A549 treated with RU486 at 1 μM for 4 hours (cell line): Measurements from ENCODE around the gene NEGR1. TPM values are rescaled to one million over a fixed set of nuclear protein-coding genes. Genes with fewer than 3 reads are reported as not detected.

Experiments
- total RNA-seq: library from RNA; stranded (reverse); fragments of 200-300 nt; extraction: Qiagen RNA extraction; gene quantifications from 5 replicates; pipeline ENCODE4 v1.2.3, GENCODE V29; 2022; ENCODE audit warnings: low read depth

The NEGR1 gene
- not detected in 5 replicates for total RNA-seq

DNA sequence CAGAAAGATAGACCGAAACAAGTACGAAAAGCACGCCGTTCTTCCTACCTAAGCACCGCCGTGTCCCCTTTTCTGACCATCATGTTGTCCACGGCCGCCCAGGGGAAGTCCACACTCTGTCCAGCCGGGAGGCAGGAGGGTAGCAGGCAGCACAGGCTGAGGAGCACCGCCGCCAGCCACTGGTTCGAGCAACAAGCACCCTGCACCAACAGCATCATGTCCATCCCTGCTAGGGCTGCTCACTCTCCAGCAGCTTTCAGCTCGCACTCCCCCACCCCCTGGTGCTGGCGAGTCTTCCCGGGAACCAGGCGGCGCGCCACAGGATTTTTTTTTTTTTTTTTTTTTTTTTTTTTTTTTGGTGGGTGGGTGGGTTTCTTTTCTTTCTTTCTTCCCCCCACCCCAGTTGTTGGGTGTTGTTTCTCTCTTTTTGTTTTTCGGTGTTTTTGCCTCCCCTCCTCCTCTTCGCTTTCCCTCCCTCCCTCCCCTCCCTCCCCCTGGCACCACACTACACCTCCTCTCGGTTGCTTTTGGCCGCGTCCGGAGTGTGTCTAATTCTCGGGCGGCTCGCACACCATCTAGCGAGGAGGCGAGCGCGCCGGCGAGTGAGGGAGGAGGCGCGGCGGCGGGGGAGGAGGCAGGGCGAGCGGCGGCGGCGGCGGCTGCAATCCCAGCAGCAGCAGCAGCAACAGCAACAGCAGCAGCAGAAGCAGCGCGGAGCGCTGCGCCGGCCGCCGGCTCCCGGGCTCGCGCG lies at the start of gene NEGR1:
Gene NEGR1 (minus strand): TSS at position 269 of the 751 bp plus-strand sequence.

